ENCODE results near the gene SEL1L3.
"Not testable (repeated sequence)": the region's sequence is repeated elsewhere in the genome, so short reads cannot be mapped to it uniquely, and the experiment has no call there.

SEL1L3 gene

DNA sequence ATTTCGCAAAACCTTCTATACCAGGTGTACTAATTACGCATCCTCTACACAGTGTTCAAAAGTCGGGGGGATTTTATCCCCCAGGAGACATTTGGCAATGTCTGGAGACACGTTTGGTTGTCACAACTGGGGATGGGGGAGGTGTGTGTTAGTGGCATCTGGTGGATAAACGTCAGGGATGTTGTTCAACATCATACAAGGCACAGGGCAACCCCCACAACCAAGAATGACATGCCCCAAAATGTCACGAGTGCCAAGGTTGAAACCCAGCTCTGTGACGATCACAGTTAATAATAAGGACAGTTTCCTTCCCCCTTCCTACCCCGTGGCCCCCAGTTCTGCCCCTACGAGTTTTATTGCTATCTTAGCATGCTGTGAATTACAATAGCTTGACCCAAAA is 15.9 kb upstream of the SEL1L3 start:
- no peak overlapping the region for H3K4me3 ChIP-seq (ENCODE audit: low read depth in 1 of 2, low read length in 2 of 2)
- no peaks in the 10 kb centered on the region for H3K36me3 ChIP-seq (ENCODE audit: control insufficient read depth in 1 of 2, insufficient read depth in 2 of 2, low read length in 2 of 2)
- no peaks in the 10 kb centered on the region for H3K9me3 ChIP-seq (ENCODE audit: control insufficient read depth in 1 of 2, low read length in 2 of 2)
- no peak overlapping the region for H3K27ac ChIP-seq (ENCODE audit: low read length)
- no peaks in the 10 kb centered on the region for H3K4me1 ChIP-seq (ENCODE audit: control insufficient read depth in 1 of 2, insufficient read depth in 2 of 2, low read length in 2 of 2)
- no peaks in the 10 kb centered on the region for H3K27me3 ChIP-seq (ENCODE audit: low read depth, low read length)

DNA sequence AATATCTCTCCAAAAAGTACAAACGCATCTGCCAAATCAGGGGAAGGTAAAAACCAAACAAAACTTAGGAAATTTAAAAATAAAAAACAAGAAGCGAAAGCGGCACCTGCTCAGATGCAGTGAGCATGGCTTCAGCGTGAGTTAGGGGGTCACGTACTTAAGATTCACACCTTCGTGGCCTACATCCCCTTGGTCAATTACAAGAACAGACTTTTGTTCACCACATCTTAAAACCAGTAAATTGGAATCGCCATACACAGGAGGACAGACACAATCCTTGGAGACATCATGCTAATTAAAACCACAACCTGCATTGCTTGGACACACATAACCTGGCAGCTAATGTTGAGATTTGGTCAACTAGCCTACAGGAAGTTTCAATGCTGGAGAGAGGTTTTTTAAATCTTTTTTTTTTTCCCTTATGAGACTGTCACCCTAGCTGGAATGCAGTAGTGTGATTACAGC is 12.5 kb upstream of the SEL1L3 start:
- Histone ChIP-seq H3K36me3 (ENCODE audit: control insufficient read depth in 1 of 2, insufficient read depth in 2 of 2, low read length in 2 of 2) (no peaks in the 10 kb centered on the region), H3K27me3 (ENCODE audit: low read depth, low read length) (no peaks in the 10 kb centered on the region), H3K27ac (ENCODE audit: low read length) (no peak overlapping the region), H3K9me3 (ENCODE audit: control insufficient read depth in 1 of 2, low read length in 2 of 2) (no peaks in the 10 kb centered on the region), H3K4me3 (ENCODE audit: low read depth in 1 of 2, low read length in 2 of 2) (no peak overlapping the region), H3K4me1 (ENCODE audit: control insufficient read depth in 1 of 2, insufficient read depth in 2 of 2, low read length in 2 of 2) (no peaks in the 10 kb centered on the region)

DNA sequence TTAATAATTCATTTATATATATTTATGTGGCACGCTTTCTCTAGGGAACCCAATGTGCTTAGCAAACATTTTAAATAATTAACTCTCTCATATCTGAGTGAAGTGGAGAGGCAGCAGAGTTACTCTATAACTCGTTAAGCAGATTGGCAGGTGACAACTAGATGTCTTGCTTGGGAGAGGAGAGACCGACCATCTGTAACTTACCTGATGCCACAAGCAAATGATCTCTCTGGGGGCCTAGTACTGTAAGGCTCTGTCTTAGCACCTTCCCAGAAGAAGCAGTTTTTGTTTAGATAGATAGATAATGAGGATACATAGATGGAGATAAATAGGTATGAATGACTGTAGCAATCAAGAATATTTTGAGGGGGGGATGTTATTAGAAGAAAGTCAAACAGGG is 11.9 kb upstream of the SEL1L3 start:
- H3K4me3 ChIP-seq (ENCODE audit: low read depth in 1 of 2, low read length in 2 of 2) = no peak overlapping the region
- no peaks in the 10 kb centered on the region for H3K36me3 ChIP-seq (ENCODE audit: control insufficient read depth in 1 of 2, insufficient read depth in 2 of 2, low read length in 2 of 2)
- H3K9me3 ChIP-seq (ENCODE audit: control insufficient read depth in 1 of 2, low read length in 2 of 2) = no peaks in the 10 kb centered on the region
- H3K27ac ChIP-seq (ENCODE audit: low read length) = no peak overlapping the region
- H3K4me1 ChIP-seq (ENCODE audit: control insufficient read depth in 1 of 2, insufficient read depth in 2 of 2, low read length in 2 of 2) = no peaks in the 10 kb centered on the region
- H3K27me3 ChIP-seq (ENCODE audit: low read depth, low read length) = no peaks in the 10 kb centered on the region

GRCh38 chr4:25873632-25874129 is 10.9 kb upstream of the SEL1L3 start:
- Histone ChIP-seq H3K36me3 (ENCODE audit: control insufficient read depth in 1 of 2, insufficient read depth in 2 of 2, low read length in 2 of 2) (no peaks in the 10 kb centered on the region), H3K27ac (ENCODE audit: low read length) (no peak overlapping the region), H3K4me3 (ENCODE audit: low read depth in 1 of 2, low read length in 2 of 2) (no peak overlapping the region), H3K9me3 (ENCODE audit: control insufficient read depth in 1 of 2, low read length in 2 of 2) (no peaks in the 10 kb centered on the region), H3K4me1 (ENCODE audit: control insufficient read depth in 1 of 2, insufficient read depth in 2 of 2, low read length in 2 of 2) (no peaks in the 10 kb centered on the region), H3K27me3 (ENCODE audit: low read depth, low read length) (no peaks in the 10 kb centered on the region)

- no peaks in the 10 kb centered on the region for H3K27me3 ChIP-seq (ENCODE audit: low read depth, low read length)
- no peaks in the 10 kb centered on the region for H3K36me3 ChIP-seq (ENCODE audit: control insufficient read depth in 1 of 2, insufficient read depth in 2 of 2, low read length in 2 of 2)
- H3K27ac ChIP-seq (ENCODE audit: low read length) = no peak overlapping the region
- H3K4me1 ChIP-seq (ENCODE audit: control insufficient read depth in 1 of 2, insufficient read depth in 2 of 2, low read length in 2 of 2) = no peaks in the 10 kb centered on the region
- H3K9me3 ChIP-seq (ENCODE audit: control insufficient read depth in 1 of 2, low read length in 2 of 2) = no peaks in the 10 kb centered on the region
- no peak overlapping the region for H3K4me3 ChIP-seq (ENCODE audit: low read depth in 1 of 2, low read length in 2 of 2)
Observed at GRCh38 chr4:25872851-25873631, 10.3 kb upstream of the SEL1L3 start.

DNA sequence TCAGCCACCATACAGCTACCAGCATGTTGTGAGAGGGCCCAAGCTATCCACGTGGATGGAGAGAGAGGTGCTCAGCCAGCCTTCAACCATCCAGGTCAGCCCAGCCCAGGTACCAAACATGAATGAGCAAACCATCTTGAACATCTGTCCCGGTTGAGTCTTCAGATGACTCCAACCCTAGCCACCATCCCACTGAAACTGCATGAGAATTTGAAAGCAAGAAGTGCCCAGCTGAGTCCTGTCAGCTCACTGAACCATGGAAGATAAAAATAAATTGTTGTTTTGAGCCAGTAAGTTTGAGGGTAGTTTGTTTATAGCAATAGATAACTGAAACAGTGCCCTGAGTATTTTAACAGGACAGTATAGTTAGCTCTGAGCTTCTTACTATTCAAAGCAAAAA is 7.3 kb upstream of the SEL1L3 start:
- Histone ChIP-seq H3K27me3 (ENCODE audit: low read depth, low read length) (no peaks in the 10 kb centered on the region), H3K27ac (ENCODE audit: low read length) (no peak overlapping the region), H3K9me3 (ENCODE audit: control insufficient read depth in 1 of 2, low read length in 2 of 2) (no peaks in the 10 kb centered on the region), H3K4me3 (ENCODE audit: low read depth in 1 of 2, low read length in 2 of 2) (no peak overlapping the region), H3K4me1 (ENCODE audit: control insufficient read depth in 1 of 2, insufficient read depth in 2 of 2, low read length in 2 of 2) (no peaks in the 10 kb centered on the region), H3K36me3 (ENCODE audit: control insufficient read depth in 1 of 2, insufficient read depth in 2 of 2, low read length in 2 of 2) (no peaks in the 10 kb centered on the region)

DNA sequence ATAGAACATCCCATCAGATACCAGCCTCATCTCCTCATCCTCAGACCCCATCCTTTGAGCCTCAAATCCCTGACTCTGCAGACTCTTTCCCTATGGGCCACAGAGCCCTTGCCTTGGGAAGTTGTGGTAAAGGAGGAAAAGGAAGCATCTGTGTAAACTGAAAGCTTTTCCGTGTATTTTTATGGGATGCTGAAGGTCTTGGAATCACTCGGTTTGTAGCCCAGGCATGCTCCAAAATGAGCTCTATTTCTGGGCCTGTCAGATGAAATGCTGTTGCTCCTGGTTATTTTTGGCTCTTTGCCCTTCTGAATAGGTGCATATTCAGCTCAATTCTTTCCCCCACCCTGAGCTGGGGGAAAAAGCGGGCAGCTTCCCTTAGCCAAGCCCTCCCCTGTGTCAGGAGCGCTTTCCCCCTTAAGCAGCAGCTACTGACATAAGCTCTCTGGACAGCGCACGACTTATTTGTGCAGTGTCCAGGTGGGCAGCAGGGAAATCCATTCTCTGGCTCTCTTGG is 5.0 kb upstream of the SEL1L3 start:
- no peaks in the 10 kb centered on the region for H3K9me3 ChIP-seq (ENCODE audit: control insufficient read depth in 1 of 2, low read length in 2 of 2)
- no peak overlapping the region for H3K27ac ChIP-seq (ENCODE audit: low read length)
- H3K4me3 ChIP-seq (ENCODE audit: low read depth in 1 of 2, low read length in 2 of 2) = no peak overlapping the region
- H3K4me1 ChIP-seq (ENCODE audit: control insufficient read depth in 1 of 2, insufficient read depth in 2 of 2, low read length in 2 of 2) = no peaks in the 10 kb centered on the region
- no peaks in the 10 kb centered on the region for H3K36me3 ChIP-seq (ENCODE audit: control insufficient read depth in 1 of 2, insufficient read depth in 2 of 2, low read length in 2 of 2)
- H3K27me3 ChIP-seq (ENCODE audit: low read depth, low read length) = no peaks in the 10 kb centered on the region

- not testable (repeated sequence) for H3K27me3 ChIP-seq (ENCODE audit: low read depth, low read length); H3K4me1 ChIP-seq (ENCODE audit: control insufficient read depth in 1 of 2, insufficient read depth in 2 of 2, low read length in 2 of 2); H3K36me3 ChIP-seq (ENCODE audit: control insufficient read depth in 1 of 2, insufficient read depth in 2 of 2, low read length in 2 of 2); H3K4me3 ChIP-seq (ENCODE audit: low read depth in 1 of 2, low read length in 2 of 2); H3K9me3 ChIP-seq (ENCODE audit: control insufficient read depth in 1 of 2, low read length in 2 of 2); H3K27ac ChIP-seq (ENCODE audit: low read length)
Observed at GRCh38 chr4:25866401-25866800, 3.6 kb upstream of the SEL1L3 start.

DNA sequence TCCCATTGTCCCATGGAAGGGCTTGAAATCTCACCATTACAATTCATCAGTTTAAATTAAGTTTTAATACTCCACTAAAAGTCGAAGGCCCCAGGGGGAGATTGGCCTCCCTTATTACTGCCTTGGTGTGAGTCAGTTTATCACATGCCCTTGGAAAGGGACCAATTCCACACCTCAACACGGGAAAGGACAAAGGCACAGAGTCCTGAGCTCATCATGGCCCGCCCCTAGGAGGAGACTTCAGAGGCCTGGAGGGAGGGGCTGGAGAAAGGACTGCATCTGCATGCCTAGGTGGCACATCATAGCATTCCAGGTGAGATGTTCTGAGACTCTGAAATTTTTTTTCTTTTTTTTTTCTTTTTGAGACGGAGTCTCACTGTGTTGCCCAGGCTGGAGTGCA is 2.8 kb upstream of the SEL1L3 start:
- H3K9me3 ChIP-seq (ENCODE audit: control insufficient read depth in 1 of 2, low read length in 2 of 2) = no peaks in the 10 kb centered on the region
- no peaks in the 10 kb centered on the region for H3K27me3 ChIP-seq (ENCODE audit: low read depth, low read length)
- H3K4me1 ChIP-seq (ENCODE audit: control insufficient read depth in 1 of 2, insufficient read depth in 2 of 2, low read length in 2 of 2) = peaks cover 0 to 7% of the 10 kb centered on the region in 2 donors
- H3K4me3 ChIP-seq (ENCODE audit: low read depth in 1 of 2, low read length in 2 of 2) = no peak overlapping the region
- no peaks in the 10 kb centered on the region for H3K36me3 ChIP-seq (ENCODE audit: control insufficient read depth in 1 of 2, insufficient read depth in 2 of 2, low read length in 2 of 2)
- no peak overlapping the region for H3K27ac ChIP-seq (ENCODE audit: low read length)

DNA sequence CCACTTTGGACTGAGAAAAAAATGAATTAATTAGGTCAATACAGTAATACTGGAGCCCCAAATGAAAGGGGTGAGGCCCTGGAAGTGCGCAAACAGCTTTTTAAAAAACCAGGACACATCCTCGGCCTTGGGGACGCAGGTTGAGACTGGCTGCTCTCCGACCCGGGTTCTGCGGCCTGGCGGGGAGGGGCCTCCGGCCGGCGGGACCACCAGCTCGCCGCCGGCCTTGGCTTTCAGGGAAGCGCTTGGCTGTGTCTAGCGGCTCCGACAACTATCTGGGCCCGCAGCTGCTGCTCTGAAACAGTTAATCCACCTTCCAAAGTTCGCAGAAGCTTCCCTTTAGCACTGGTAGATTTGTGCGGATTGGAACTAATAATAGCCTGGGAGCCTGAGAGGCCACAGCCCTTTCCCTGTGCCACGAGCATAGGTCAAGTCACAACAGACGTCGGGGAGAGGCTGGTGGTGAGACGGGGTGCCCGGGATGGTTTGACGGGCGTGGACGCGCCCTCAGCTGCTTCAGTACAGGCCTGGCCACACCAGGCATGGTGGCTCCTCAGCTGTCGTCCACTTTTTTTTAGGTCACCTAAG is 1.1 kb upstream of the SEL1L3 start:
- Histone ChIP-seq H3K9me3 (ENCODE audit: control insufficient read depth in 1 of 2, low read length in 2 of 2) (no peaks in the 10 kb centered on the region), H3K4me3 (ENCODE audit: low read depth in 1 of 2, low read length in 2 of 2) (peak overlapping the region in 1 of 2 donors; percentile 60), H3K27me3 (ENCODE audit: low read depth, low read length) (no peaks in the 10 kb centered on the region), H3K27ac (ENCODE audit: low read length) (peak overlapping the region; percentile 63), H3K4me1 (ENCODE audit: control insufficient read depth in 1 of 2, insufficient read depth in 2 of 2, low read length in 2 of 2) (peaks cover 0 to 7% of the 10 kb centered on the region in 2 donors), H3K36me3 (ENCODE audit: control insufficient read depth in 1 of 2, insufficient read depth in 2 of 2, low read length in 2 of 2) (no peaks in the 10 kb centered on the region)

DNA sequence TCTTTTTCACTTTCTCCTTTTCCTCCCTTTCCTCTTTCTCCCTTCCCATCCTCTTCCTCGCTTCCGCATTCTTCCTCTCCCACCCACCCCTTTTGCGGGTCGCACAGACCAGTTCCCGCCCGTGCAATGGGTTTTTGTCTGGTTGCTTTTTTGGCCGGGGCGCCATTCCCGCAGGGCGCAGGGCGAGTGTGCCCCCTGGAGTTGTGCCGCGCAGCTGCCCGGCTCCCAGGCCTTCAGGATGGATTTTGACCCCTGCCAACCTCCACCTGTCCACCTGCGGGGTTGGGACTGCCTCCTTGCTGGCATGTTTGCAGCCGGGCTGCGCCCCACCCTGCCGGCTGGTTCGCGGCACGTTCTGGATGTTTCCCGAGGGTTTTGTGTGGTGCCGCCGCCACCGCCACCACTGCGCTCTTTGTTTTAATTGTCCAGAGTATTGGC is 578 bp upstream of the SEL1L3 start:
- Histone ChIP-seq H3K27ac (ENCODE audit: low read length) (peak overlapping the region; percentile 63), H3K9me3 (ENCODE audit: control insufficient read depth in 1 of 2, low read length in 2 of 2) (no peaks in the 10 kb centered on the region), H3K4me1 (ENCODE audit: control insufficient read depth in 1 of 2, insufficient read depth in 2 of 2, low read length in 2 of 2) (peaks cover 0 to 7% of the 10 kb centered on the region in 2 donors), H3K4me3 (ENCODE audit: low read depth in 1 of 2, low read length in 2 of 2) (peak overlapping the region; percentile 55 to 60), H3K27me3 (ENCODE audit: low read depth, low read length) (no peaks in the 10 kb centered on the region), H3K36me3 (ENCODE audit: control insufficient read depth in 1 of 2, insufficient read depth in 2 of 2, low read length in 2 of 2) (no peaks in the 10 kb centered on the region)
